Coronary artery (tissue), 2 donors: ENCODE measurements around the gene SF3B2.

Experiments
- DNase-seq: peaks from one replicate; pipeline ENCODE4 v3.0.0-alpha.2; 2017; ENCODE audit warnings: low spot score
- H3K27ac ChIP-seq, 2 donors: fragments of 200-600 bp; sonication (generic); one replicate each; pipeline ENCODE4 v1.5.1; 2016 to 2019
- H3K4me3 ChIP-seq: fragments of 200-600 bp; sonication (generic); 2 replicates; pipeline ENCODE4 v1.5.1; 2016; ENCODE audit warnings: mild to moderate bottlenecking, moderate library complexity
- TF ChIP-seq, protein P1 (sequence below): fragments of 200-600 bp; sonication (generic); IDR thresholded peaks from one replicate; pipeline ENCODE4 v1.5.1; 2019; ENCODE audit warnings: antibody characterized with exemption

The SF3B2 gene

DNA sequence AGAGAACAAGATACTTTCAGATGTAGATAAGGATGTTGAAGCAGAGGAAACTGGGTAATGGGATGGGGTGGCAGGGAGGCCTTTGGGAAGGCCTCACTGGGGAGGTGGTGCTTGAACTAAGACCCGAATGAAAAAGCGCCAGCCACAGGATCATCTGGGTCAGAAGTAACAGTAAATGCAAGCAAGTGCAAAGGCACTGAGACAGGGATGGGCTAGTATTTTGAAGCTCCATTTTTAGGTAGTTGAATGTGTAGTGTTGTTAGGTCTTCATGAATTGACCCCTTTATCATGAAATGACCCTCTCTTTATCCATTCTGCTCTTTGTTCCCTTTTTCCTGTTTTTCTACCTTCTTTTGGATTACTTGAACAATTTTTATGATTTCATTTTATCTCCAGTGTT is 11.7 kb downstream of the SF3B2 start:
- TF ChIP-seq, protein P1, sequence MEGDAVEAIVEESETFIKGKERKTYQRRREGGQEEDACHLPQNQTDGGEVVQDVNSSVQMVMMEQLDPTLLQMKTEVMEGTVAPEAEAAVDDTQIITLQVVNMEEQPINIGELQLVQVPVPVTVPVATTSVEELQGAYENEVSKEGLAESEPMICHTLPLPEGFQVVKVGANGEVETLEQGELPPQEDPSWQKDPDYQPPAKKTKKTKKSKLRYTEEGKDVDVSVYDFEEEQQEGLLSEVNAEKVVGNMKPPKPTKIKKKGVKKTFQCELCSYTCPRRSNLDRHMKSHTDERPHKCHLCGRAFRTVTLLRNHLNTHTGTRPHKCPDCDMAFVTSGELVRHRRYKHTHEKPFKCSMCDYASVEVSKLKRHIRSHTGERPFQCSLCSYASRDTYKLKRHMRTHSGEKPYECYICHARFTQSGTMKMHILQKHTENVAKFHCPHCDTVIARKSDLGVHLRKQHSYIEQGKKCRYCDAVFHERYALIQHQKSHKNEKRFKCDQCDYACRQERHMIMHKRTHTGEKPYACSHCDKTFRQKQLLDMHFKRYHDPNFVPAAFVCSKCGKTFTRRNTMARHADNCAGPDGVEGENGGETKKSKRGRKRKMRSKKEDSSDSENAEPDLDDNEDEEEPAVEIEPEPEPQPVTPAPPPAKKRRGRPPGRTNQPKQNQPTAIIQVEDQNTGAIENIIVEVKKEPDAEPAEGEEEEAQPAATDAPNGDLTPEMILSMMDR = no peak
- Histone ChIP-seq H3K4me3 (no peak overlapping the region), H3K27ac (no peak overlapping the region)
- no peak for DNase-seq

DNA sequence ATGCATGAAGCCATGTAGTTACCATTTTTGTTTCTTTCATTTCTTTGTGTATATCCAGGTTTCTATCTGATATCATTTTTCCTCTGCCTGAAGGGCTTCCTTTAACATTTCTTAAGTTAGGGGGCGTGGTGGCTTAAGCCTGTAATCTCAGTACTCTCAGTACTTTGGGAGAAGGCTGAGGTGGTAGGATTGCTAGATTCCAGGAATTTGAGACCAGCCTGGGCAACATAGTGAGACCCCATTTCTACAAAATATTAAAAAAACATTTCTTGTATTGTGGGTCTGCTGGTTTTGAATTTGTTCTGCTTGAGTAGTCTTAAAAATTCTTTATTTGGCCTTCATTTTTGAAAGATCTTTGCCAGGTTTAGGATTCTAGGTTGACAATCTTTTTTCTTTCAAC is 12.4 kb downstream of the SF3B2 start:
- no peak for DNase-seq
- TF ChIP-seq, protein P1 = no peak
- H3K4me3 ChIP-seq = no peak overlapping the region
- no peak overlapping the region for H3K27ac ChIP-seq

DNA sequence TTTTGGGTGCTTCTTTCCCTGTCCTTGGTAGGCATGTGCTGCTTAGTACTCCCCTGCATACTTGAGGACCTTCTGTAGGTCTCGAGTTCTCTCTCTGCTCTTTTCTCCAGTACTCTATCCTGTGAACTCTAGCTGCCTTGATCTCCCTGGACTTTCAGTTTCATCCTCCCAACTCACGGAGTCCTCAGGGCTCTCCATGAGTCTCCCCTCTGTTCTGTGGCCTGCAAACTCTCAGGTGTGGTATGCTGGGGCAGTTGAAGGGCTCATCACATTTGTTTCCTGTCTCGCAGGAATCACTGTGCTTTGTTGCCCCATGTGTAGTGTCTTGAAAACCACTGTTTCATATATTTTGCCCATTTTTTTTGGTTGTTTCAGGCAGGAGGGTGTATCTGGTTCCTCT is 14.6 kb downstream of the SF3B2 start:
- TF ChIP-seq, protein P1 = no peak
- DNase-seq = no peak
- Histone ChIP-seq H3K27ac (no peak overlapping the region), H3K4me3 (no peak overlapping the region)

DNA sequence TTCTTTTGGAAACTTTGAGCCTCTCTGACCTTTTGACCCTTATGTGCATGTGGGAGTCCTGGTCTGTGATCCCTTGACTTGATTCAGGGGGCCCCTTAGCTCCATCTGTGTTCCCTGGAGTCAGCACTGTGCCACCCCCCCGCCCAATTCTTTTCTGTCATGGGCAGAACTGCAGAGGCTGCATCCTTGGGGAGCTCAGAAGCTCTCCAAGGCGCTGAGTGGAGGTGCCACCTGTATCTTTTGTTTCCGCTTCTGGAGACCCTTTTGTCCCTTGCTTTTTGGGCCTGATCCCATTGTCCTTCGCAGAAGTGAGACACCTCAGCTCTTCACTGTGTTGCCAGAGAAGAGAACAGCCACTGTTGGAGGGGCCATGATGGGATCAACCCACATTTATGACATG is 15.5 kb downstream of the SF3B2 start:
- Histone ChIP-seq H3K4me3 (no peak overlapping the region), H3K27ac (no peak overlapping the region)
- TF ChIP-seq, protein P1 = no peak
- DNase-seq = no peak

DNA sequence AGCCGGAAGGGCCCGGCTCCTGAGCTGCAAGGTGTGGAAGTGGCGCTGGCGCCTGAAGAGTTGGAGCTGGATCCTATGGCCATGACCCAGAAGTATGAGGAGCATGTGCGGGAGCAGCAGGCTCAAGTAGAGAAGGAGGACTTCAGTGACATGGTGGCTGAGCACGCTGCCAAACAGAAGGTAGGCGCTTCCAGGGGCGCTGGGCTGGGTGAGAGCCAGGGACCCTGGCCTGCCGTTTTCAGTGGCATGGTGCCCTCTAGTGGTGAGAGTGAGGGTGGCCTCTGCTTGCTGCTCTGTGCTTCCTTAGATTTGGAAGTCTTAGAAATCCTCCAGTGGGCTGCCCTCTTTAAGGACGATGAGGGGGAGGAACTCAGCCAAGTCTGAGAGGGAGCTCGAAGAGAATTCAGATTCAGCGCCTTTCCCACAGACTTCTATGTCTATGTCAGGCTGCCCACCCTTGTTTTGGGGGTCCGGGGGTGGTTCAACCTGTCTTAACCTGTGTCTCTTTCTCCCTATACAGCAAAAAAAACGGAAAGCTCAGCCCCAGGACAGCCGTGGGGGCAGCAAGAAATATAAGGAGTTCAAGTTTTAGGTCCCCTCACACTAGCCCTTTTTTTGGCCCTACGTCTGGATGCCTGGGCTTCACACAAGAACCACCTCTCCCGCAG is 16.1 kb downstream of the SF3B2 start:
- DNase-seq = no peak
- peak overlapping the region; percentile 88 to 97 for H3K27ac ChIP-seq
- no peak overlapping the region for H3K4me3 ChIP-seq
- TF ChIP-seq, protein P1 = peak; percentile 85

DNA sequence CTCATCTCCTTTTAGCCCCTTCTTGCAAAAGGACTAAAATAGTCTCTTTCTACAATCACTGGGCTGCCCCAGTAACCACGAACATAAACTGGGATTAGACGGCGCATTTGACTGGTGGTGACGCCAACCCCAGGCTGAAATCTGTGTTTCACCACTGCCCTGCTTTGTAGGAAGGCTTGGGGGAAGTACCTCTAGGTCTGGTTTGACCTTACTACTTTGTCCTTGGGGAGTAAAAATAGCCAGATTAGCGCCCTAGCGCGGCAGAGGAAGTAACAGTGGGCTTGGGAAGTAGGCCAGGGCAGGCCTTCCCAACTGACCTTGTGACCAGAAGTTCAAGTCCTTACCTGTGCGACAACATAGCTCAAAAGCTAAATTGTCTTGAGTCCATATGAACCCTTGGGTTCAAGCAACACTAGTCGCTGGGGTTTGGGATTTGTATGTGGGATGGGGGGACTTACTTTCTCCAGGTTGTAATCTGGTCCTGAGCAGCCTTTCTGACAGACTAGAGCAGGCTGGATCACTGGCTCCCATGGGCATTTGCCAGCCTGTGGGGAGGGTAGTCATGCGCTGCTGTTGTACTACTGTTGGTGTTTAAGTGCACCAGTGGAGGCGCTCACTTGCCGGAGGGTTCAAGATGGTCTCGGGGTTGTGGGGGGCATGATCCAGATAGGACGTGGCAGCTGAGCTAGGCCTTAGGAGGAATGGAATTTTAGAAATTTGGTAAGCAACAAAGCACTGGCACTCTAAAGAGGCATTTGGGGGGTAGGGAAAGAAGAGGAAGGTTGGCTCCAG is 17.0 kb downstream of the SF3B2 start:
- TF ChIP-seq, protein P1 = no peak
- no peak for DNase-seq
- H3K4me3 ChIP-seq = peak overlapping the region; percentile 94
- H3K27ac ChIP-seq = peak overlapping the region; percentile 88 to 97
